K562 (cell line): ENCODE results near the gene PRSS8. TPM values are rescaled to one million over a fixed set of nuclear protein-coding genes. Genes with fewer than 3 reads are reported as not detected.

ENCODE experiments used
- CBFA2T3 ChIP-seq: fragments of 450-650 bp; IDR thresholded peaks from 2 replicates; pipeline ENCODE4 v1.6.1; 2017
- NEUROD1 ChIP-seq: fragments of 150-350 bp; IDR thresholded peaks from 2 replicates; pipeline ENCODE4 v1.6.1; 2014; ENCODE audit warnings: borderline replicate concordance, low read length, low read depth; ENCODE audit not compliant: partially characterized antibody
- PYGO2 ChIP-seq: fragments of 450-650 bp; IDR thresholded peaks from 2 replicates; pipeline ENCODE4 v1.6.1; 2016; ENCODE audit warnings: mild to moderate bottlenecking, missing genetic modification characterization, moderate library complexity, missing compliant biosample characterization
- SUPT5H ChIP-seq: fragments of 450-650 bp; IDR thresholded peaks from 2 replicates; pipeline ENCODE4 v1.6.1; 2016
- TBP ChIP-seq: optimal IDR thresholded peaks from 2 replicates; pipeline ENCODE3; 2011; ENCODE audit warnings: low read depth, low read length, improper control_type of control experiment
- TGIF2 ChIP-seq: sonication (generic); formaldehyde crosslinking; IDR thresholded peaks from 2 replicates; pipeline ENCODE4 v1.8.1; 2022; ENCODE audit warnings: mild to moderate bottlenecking, missing genetic modification reagents, moderate library complexity
- TOE1 ChIP-seq, 2 experiments: fragments of 450-650 bp in 1 of 2; sonication (generic) in 1 of 2; formaldehyde crosslinking in 1 of 2; IDR thresholded peaks; 2 replicates each; pipeline versions ENCODE4 v1.7.1 to v1.8.0; 2016 to 2022; ENCODE audit warnings: borderline replicate concordance in 2 of 2, mild to moderate bottlenecking in 2 of 2, antibody characterized with exemption in 1 of 2, inconsistent platforms in 1 of 2, low read depth in 1 of 2, missing genetic modification reagents in 1 of 2, moderate library complexity in 1 of 2
- ZBTB1 ChIP-seq: sonication (generic); formaldehyde crosslinking; IDR thresholded peaks from 2 replicates; pipeline ENCODE4 v1.8.1; 2023; ENCODE audit warnings: missing genetic modification reagents, low read depth, mild to moderate bottlenecking, borderline replicate concordance
- ZNF41 ChIP-seq: fragments of 250-450 bp; sonication (Bioruptor Pico); conservative IDR thresholded peaks from 2 replicates; pipeline ENCODE4 v1.4.0; 2020; ENCODE audit warnings: mild to moderate bottlenecking
- ZNF778 ChIP-seq: fragments of 450-650 bp; formaldehyde crosslinking; IDR thresholded peaks from 2 replicates; pipeline ENCODE4 v1.4.0; 2020; ENCODE audit warnings: mild to moderate bottlenecking, moderate library complexity
- polyA plus RNA-seq, 8 experiments: library from polyadenylated mRNA; depleted of rRNA in 4 of 8; stranded (reverse) in 5 of 8; unstranded in 3 of 8; fragments of >200 nt; fragmentation: Nextera tagmentation in 2 of 8; fragmentation: Illumina TruSeq in 1 of 8; extraction: Ambion mirVana in 2 of 8; extraction: Trizol in 1 of 8; gene quantifications; 2 replicates each; pipeline versions ENCODE4 v1.2.1 to v1.2.3, GENCODE V29; 2011 to 2014; ENCODE audit warnings: inconsistent platforms in 1 of 8, missing spikeins in 1 of 8
- total RNA-seq, 7 experiments: library from RNA; depleted of rRNA in 6 of 7; stranded (reverse); fragments of >200 nt in 6 of 7; fragmentation: Illumina TruSeq in 2 of 7; extraction: Trizol in 2 of 7; gene quantifications; 2 replicates each; pipeline versions ENCODE4 v1.2.1 to v1.2.3, GENCODE V29; 2011 to 2021; ENCODE audit warnings: low replicate concordance in 1 of 7
- TF ChIP-seq, protein P1 (sequence below): fragments of 250-450 bp; sonication (Bioruptor Pico); IDR thresholded peaks from 2 replicates; pipeline ENCODE4 v1.8.0; 2022; ENCODE audit warnings: inconsistent platforms, mild to moderate bottlenecking, moderate library complexity, borderline replicate concordance
- TF ChIP-seq, protein P2 (sequence below): fragments of 250-450 bp; sonication (Bioruptor Pico); IDR thresholded peaks from 2 replicates; pipeline ENCODE4 v1.4.0; 2020
- TF ChIP-seq, protein P3 (sequence below): fragments of 450-650 bp; IDR thresholded peaks from 2 replicates; pipeline ENCODE4 v1.6.1; 2016; ENCODE audit warnings: antibody characterized with exemption
- TF ChIP-seq, protein P4 (sequence below), 2 experiments: fragments of 450-650 bp in 1 of 2; IDR thresholded peaks; 2 replicates each; pipeline ENCODE4 v1.6.1; 2011 to 2017; ENCODE audit warnings: low read depth in 2 of 2, antibody characterized with exemption in 1 of 2, borderline replicate concordance in 1 of 2, low read length in 1 of 2, mild to moderate bottlenecking in 1 of 2, mixed read lengths in 1 of 2; ENCODE audit not compliant: control insufficient read depth in 1 of 2

PRSS8 gene
- total and polyA plus RNA-seq, 9 of the 15 experiments (the other 6 are each of a cell fraction or from before 2014, with no cell fraction given), result 0.25 to 3.9 (median 1.3) TPM; not detected in 1

DNA sequence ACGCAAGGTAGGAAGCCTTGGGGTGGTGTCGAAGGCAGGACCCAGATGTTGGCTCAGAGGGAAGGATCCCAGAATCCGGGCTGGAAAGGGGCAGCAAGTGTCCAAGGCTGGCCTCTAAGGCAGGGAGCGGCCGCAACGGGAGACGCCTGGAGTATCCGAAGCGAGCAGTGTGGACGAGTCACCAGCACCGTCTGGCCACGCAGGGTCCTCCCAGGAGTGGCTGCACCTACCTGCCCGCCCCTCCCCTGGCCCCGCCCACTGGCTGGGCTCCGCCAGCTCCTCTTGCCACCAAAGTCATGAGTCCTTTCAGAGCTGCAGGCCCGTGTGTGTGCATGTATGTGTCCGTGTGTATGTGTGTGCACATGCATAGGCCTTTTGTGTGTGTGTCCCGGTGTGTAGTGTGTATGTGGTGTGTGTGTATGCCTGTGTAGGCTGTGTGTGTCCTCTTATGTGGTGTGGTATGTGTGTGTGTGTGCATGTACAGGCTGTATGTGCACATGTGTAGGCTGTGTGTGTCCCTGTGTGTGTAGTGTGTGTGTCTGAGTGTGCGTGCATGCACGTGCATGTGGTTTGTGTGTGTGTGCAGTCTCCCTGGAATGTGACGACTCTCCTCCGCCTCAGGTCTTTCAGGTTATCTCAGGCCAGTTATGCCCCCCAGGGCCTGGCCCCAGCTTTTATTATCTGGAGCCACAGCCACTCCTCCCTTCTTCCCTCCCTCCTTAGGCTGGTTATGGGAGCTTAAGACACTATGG, at the start of gene PRSS8 (continued):
- TF ChIP-seq, protein P1, sequence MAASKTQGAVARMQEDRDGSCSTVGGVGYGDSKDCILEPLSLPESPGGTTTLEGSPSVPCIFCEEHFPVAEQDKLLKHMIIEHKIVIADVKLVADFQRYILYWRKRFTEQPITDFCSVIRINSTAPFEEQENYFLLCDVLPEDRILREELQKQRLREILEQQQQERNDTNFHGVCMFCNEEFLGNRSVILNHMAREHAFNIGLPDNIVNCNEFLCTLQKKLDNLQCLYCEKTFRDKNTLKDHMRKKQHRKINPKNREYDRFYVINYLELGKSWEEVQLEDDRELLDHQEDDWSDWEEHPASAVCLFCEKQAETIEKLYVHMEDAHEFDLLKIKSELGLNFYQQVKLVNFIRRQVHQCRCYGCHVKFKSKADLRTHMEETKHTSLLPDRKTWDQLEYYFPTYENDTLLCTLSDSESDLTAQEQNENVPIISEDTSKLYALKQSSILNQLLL (CRISPR knock-in tag), result no peak
- TF ChIP-seq PYGO2, result no peak
- TF ChIP-seq ZNF778 (CRISPR knock-in tag), result no peak
- TF ChIP-seq, protein P2, sequence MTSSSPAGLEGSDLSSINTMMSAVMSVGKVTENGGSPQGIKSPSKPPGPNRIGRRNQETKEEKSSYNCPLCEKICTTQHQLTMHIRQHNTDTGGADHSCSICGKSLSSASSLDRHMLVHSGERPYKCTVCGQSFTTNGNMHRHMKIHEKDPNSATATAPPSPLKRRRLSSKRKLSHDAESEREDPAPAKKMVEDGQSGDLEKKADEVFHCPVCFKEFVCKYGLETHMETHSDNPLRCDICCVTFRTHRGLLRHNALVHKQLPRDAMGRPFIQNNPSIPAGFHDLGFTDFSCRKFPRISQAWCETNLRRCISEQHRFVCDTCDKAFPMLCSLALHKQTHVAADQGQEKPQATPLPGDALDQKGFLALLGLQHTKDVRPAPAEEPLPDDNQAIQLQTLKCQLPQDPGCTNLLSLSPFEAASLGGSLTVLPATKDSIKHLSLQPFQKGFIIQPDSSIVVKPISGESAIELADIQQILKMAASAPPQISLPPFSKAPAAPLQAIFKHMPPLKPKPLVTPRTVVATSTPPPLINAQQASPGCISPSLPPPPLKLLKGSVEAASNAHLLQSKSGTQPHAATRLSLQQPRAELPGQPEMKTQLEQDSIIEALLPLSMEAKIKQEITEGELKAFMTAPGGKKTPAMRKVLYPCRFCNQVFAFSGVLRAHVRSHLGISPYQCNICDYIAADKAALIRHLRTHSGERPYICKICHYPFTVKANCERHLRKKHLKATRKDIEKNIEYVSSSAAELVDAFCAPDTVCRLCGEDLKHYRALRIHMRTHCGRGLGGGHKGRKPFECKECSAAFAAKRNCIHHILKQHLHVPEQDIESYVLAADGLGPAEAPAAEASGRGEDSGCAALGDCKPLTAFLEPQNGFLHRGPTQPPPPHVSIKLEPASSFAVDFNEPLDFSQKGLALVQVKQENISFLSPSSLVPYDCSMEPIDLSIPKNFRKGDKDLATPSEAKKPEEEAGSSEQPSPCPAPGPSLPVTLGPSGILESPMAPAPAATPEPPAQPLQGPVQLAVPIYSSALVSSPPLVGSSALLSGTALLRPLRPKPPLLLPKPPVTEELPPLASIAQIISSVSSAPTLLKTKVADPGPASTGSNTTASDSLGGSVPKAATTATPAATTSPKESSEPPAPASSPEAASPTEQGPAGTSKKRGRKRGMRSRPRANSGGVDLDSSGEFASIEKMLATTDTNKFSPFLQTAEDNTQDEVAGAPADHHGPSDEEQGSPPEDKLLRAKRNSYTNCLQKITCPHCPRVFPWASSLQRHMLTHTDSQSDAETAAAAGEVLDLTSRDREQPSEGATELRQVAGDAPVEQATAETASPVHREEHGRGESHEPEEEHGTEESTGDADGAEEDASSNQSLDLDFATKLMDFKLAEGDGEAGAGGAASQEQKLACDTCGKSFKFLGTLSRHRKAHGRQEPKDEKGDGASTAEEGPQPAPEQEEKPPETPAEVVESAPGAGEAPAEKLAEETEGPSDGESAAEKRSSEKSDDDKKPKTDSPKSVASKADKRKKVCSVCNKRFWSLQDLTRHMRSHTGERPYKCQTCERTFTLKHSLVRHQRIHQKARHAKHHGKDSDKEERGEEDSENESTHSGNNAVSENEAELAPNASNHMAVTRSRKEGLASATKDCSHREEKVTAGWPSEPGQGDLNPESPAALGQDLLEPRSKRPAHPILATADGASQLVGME (CRISPR knock-in tag), result no peak
- TF ChIP-seq, protein P3, sequence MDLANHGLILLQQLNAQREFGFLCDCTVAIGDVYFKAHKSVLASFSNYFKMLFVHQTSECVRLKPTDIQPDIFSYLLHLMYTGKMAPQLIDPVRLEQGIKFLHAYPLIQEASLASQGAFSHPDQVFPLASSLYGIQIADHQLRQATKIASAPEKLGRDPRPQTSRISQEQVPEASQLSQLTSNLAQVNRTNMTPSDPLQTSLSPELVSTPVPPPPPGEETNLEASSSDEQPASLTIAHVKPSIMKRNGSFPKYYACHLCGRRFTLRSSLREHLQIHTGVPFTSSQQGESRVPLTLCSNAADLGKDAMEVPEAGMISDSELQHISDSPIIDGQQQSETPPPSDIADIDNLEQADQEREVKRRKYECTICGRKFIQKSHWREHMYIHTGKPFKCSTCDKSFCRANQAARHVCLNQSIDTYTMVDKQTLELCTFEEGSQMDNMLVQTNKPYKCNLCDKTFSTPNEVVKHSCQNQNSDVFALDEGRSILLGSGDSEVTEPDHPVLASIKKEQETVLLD, result 0 out of 2 replicates have a peak, but pooled peaks have one; percentile 35
- TF ChIP-seq, protein P4, sequence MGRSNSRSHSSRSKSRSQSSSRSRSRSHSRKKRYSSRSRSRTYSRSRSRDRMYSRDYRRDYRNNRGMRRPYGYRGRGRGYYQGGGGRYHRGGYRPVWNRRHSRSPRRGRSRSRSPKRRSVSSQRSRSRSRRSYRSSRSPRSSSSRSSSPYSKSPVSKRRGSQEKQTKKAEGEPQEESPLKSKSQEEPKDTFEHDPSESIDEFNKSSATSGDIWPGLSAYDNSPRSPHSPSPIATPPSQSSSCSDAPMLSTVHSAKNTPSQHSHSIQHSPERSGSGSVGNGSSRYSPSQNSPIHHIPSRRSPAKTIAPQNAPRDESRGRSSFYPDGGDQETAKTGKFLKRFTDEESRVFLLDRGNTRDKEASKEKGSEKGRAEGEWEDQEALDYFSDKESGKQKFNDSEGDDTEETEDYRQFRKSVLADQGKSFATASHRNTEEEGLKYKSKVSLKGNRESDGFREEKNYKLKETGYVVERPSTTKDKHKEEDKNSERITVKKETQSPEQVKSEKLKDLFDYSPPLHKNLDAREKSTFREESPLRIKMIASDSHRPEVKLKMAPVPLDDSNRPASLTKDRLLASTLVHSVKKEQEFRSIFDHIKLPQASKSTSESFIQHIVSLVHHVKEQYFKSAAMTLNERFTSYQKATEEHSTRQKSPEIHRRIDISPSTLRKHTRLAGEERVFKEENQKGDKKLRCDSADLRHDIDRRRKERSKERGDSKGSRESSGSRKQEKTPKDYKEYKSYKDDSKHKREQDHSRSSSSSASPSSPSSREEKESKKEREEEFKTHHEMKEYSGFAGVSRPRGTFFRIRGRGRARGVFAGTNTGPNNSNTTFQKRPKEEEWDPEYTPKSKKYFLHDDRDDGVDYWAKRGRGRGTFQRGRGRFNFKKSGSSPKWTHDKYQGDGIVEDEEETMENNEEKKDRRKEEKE (IDR thresholded peaks at IDR 0.05; ENCODE audit: borderline replicate concordance in 1 of 2, control insufficient read depth in 1 of 2, low read depth in 2 of 2, low read length in 1 of 2), result no peak
- peak; percentile 30; the same call in 1 of the 2 replicates for TF ChIP-seq CBFA2T3
- no peak for TF ChIP-seq NEUROD1
- TF ChIP-seq TOE1 (IDR thresholded peaks at IDR 0.05; ENCODE audit: borderline replicate concordance), result peak; percentile 31; the same call in 1 of the 2 replicates
- TF ChIP-seq TOE1 (CRISPR knock-in tag; IDR thresholded peaks at IDR 0.05; ENCODE audit: borderline replicate concordance, low read depth), result no peak
- TF ChIP-seq TGIF2, result no peak
- no peak for TF ChIP-seq ZNF41
- TF ChIP-seq ZBTB1, result no peak
- no peak for TF ChIP-seq SUPT5H
- no peak for TF ChIP-seq TBP
